HG03097 (cell line): ENCODE results near the gene FOXE3.

Experiments
- ATAC-seq: cut with Tn5 transposase; IDR thresholded peaks from one replicate; pipeline ENCODE4 v1.9.1; 2021; ENCODE audit not compliant: unreplicated experiment, low FRiP score

Gene FOXE3

GRCh38 chr1:47415728-47416318 is at the start of gene FOXE3:
FOXE3 (plus strand) TSS chr1:47416285; CDS start chr1:47416316, 31 bp downstream.
- no peak for ATAC-seq

DNA sequence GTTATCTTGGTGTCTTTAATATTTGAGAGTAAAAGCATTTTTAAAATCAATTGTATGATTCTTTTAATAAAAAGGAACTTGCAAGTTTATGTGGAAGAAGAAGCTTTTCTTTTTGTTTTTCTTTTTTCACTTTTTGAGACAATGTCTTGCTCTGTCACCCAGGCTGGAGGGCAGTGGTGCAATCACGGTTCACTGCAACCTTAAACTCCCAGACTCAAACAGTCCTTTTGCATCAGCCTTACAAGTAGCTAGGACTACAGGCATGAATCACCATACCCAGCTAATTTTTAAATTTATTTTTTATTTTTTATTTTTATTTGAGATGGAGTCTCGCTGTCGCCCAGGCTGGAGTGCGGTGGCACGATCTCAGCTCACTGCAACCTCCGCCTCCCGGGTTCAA is 48.4 kb upstream of the FOXE3 start:
- ATAC-seq = no peak

DNA sequence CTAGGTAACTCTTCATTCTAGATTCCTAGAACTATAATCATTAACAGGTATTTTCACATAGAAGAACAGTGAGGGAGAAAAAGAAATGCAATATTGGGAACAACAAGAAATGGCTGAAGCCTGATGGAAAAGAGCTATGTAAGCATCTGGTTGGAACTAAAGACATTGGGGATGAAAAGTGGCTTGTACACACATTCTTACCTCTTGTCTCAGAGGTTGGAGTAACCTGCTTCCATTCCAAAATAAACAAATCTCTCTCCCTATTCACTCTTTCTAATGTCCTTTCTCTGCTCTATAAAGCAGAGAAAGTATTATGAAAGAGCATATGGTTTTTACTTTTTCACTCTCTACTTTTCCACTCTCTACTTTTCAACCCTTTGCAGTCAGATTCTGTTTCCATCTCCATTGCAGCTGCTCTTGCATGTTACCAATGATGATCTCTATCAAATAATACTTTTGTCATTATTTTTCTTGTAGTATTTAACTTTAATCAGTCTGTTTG is 45.0 kb upstream of the FOXE3 start:
- no peak for ATAC-seq

DNA sequence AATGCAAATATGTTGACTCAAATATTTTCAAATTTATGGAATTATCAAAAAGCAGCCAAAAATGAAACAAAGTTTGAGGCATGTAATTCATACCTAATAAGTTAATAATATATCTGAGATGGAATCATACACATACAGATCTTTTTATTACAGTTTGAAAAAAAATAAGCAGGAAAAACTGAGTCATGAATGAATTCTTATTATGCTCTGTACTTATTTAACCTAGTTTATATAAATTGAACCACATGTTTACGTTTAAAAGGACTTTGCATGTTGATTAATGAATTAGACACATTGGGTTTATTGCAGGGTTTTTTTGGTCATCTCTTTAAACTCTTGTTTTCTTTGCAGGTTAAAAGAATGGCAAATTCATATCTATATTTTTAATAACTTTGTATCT is 41.6 kb upstream of the FOXE3 start:
- no peak for ATAC-seq

DNA sequence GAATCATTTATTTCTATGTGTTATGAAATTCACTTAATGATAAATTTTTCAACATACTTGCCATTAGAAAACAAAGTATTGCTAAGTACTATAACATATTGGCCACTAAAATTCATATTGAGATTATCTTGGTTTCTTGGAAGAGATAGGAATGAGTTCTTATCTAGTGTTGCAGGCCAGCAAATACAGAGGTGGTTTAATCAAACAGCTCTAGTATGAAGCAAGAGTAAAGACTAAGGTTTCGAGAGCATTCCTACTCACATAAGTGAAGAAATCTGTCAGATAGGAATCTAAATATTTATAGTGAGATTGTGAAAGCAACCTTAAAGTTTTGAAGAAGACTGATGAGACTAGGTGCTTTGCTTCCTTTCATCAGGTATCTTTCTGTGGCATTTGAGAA is 37.9 kb upstream of the FOXE3 start:
- ATAC-seq = no peak

DNA sequence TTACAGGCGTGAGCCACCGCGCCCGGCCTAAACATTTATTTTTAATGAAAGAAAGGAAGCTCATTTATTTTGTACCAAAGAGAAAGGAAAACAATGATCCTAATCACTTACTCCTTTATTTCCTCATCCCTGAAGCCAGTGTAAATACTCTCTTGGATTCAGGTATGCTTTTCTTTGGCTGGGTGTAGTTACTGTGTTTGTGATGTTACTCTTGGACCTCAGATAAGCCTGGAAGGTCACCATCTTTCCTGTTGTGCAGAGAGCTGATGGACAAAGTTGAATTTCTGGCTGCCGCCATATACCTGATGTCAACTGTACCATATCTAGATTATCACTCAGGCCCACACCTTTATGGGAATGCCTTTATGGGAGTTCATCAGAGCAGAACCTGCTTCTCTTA is 35.4 kb upstream of the FOXE3 start:
- ATAC-seq = no peak

GRCh38 chr1:47382399-47382983 is 33.6 kb upstream of the FOXE3 start:
- no peak for ATAC-seq

GRCh38 chr1:47384083-47384482 is 32.0 kb upstream of the FOXE3 start:
- ATAC-seq = no peak

GRCh38 chr1:47385020-47385419 is 31.1 kb upstream of the FOXE3 start:
- ATAC-seq = no peak

DNA sequence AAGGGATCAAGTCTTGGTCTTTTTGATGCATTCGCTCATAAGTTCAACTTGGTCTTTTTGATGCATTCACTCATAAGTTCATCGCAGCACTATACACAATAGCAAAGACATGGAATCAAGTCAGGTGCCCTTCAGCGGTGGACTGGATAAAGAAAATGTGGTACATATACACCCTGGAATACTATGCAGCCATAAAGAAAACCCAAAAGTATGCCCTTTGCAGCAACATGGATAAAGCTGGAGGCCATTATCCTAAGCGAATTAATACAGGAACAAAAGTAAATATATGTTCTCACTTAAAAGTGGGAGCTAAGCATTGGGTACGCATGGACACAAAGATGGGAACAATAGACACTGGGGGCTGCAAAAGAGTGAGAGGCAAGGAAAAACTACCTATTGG is 29.8 kb upstream of the FOXE3 start:
- ATAC-seq = no peak

GRCh38 chr1:47388030-47388890 is 27.8 kb upstream of the FOXE3 start:
- ATAC-seq = no peak

- ATAC-seq = no peak
Observed at GRCh38 chr1:47388891-47389238, 27.2 kb upstream of the FOXE3 start.

- ATAC-seq = no peak
Observed at GRCh38 chr1:47389731-47390130, 26.4 kb upstream of the FOXE3 start.

DNA sequence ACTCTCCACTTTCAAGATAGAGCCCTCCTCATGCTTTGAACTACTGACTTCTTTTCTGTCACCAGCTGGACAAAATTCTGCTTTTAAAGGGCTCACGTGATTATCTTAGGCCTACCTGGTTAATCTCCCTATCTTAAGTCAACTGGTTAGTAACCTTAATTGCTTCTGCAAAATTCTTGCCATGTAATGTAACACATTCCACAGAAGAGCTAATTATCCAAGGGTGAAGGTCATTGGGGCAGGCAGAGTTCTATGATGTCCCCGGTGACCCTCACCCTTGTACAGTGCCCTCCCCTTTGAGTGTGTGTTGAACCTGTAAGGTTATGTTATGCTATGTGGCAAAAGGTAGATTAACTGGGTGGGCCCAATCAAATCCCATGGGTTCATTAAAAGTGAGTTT is 25.2 kb upstream of the FOXE3 start:
- ATAC-seq = no peak

DNA sequence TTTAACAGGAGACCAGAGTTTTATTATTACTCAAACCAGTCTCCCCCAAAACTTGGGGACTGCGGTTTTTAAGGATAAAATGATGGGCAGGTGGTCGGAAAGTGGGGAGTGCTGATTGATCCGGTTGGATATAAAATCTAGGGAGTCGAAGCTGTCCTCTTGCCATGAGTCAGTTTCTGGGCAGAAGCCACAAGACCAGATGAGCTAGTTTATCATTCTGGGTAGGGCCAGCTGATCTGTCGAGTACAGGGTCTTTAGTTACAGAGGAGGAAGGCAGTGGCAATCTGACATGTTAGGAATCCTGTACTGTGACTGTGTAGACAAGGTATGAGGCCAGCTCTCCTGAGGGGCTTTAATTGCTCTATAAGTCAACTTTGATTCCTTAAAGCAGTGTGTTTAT is 22.9 kb upstream of the FOXE3 start:
- no peak for ATAC-seq

DNA sequence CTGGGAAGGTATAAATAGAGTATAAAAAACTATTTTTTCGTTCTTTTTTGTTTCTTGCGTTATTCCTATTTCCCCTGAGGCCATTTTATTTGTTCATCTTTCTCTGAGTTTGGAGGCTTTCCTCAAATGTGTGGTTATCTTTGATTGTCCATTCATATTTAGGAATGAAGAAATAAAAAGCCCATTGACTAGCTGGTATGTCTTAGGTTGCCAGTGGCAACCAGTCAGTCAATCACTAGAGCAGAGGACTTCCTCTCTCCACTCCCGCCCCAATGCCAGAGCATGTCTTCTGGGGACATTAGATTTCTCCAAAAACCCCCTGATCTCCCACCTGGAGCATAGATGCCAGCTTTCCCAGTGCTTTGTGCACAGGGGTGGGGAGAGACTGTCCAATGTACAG is 20.7 kb upstream of the FOXE3 start:
- ATAC-seq = no peak

DNA sequence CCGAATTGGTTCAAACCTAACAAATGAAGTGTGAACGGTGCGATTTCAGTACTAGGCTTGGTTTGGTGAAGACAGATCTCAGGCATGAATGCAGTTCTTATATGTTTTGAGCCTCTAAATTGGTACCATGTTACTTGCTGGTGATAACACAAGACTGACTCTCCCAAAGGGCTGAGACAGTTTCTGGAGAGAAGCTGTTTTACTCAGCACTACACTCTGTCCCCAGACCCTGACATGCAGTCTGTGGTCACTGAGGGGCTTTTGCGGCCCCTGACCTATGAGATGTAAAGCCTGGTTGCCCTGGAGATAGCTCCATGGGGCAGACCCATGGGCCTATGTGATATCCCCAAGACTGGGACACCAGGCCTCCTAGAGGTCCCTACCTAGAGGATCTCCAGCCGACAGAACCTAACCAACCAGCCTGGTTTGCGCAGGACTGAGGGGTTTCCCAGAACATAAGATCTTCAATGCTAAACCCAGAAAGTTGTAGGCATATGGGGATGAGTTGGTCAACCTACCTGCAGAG is 19.4 kb upstream of the FOXE3 start:
- no peak for ATAC-seq

GRCh38 chr1:47399138-47399845 is 16.8 kb upstream of the FOXE3 start:
- ATAC-seq = no peak

GRCh38 chr1:47399846-47400155 is 16.3 kb upstream of the FOXE3 start:
- ATAC-seq = no peak

DNA sequence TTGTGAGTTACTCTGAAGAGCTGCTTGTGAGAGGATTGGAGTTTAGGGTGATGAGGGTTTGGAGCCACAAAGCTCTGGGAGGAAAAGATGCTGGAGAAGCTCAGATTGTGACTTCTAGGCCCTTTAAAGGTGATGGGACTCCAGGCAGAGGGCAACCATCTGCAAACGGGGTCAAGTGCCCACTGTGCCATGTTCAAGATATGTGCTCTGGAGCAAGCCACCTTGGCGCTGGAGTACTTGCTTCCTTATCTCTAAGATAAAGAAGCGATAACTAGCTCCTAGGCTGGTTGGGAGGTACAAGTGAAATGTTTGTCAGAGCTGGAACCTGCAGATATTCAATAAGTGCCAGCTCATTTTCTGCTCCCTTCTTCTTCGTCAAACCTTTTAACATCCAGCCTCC is 14.3 kb upstream of the FOXE3 start:
- ATAC-seq = no peak

DNA sequence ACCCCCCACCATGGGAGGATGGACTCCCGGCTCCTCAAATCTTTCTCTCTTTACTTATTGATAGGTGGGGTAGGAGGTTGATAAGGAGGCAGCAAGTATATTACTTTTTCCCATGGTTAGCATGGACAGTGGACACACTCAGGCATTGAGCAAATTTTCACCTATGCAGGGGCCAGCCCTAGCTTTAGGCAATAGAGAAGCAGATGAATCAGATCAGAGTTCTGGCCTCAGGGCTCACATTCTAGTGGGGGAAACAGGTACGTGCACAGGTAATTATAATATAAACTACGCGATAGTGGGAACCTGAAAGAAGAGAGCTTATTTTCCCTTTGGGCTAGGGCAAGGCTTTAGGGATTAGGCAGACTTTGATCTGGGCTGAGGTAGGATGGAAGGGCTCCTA is 13.5 kb upstream of the FOXE3 start:
- ATAC-seq = no peak
